ENCODE results near the gene CDH4.

Gene CDH4

DNA sequence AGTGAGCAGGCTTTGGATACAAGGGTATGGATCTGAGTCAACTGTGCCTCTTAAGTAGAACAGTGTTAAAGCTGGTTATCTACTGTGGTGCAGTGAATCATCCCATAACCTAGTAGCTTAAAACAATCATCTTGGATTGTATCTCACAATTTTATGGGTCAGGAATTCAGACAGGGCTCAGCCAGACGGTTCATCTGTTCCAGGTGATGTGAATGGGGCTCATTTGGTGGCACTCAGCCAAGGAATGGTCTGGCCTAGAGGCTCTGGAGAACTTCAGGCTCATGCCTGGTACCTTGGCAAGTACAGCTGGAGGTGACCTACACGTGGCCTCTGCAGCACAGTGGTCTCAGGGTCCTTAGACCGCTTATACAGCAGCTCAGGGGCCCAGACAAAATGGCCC is 11.2 kb upstream of the CDH4 start:
- H3K27me3 ChIP-seq (ENCODE audit: insufficient read depth, low read length): no peaks in the 10 kb centered on the region
- no peak overlapping the region for H2BK5ac ChIP-seq (ENCODE audit: low read depth, low read length, poor library complexity)
- no peak overlapping the region for H3K23ac ChIP-seq (ENCODE audit: low read length)
- no peaks in the 10 kb centered on the region for H3K79me2 ChIP-seq (ENCODE audit: control insufficient read depth, insufficient read depth, low read length, poor library complexity)
- H3K4me1 ChIP-seq (ENCODE audit: control insufficient read depth in 1 of 2, insufficient read depth in 2 of 2, low read length in 2 of 2): no peaks in the 10 kb centered on the region
- H3K18ac ChIP-seq (ENCODE audit: low read length): no peak overlapping the region
- H2BK120ac ChIP-seq (ENCODE audit: insufficient read depth, low read length, poor library complexity): no peak overlapping the region
- H3K36me3 ChIP-seq (ENCODE audit: control insufficient read depth in 1 of 2, insufficient read depth in 2 of 2, low read length in 2 of 2): no peaks in the 10 kb centered on the region
- H3K9me3 ChIP-seq (ENCODE audit: insufficient read depth, low read depth, low read length): peaks cover 20% of the 10 kb centered on the region
- H3K9ac ChIP-seq (ENCODE audit: low read length): no peak overlapping the region
- H4K12ac ChIP-seq (ENCODE audit: low read depth, low read length): no peak overlapping the region
- no peaks in the 10 kb centered on the region for H3K79me1 ChIP-seq (ENCODE audit: low read length)
- H3K27ac ChIP-seq (ENCODE audit: low read depth, low read length): no peak overlapping the region
- H4K8ac ChIP-seq (ENCODE audit: low read depth, low read length): no peak overlapping the region
- no peak overlapping the region for H3K14ac ChIP-seq (ENCODE audit: low read length)
- no peak overlapping the region for H3K4me2 ChIP-seq (ENCODE audit: low read length)
- H2AFZ ChIP-seq (ENCODE audit: insufficient read depth, low read length, poor library complexity): no peak overlapping the region
- no CpG with 5 or more reads among the region's 3 CpGs for WGBS (ENCODE audit: extremely low coverage, insufficient coverage, insufficient read length)
- no peak overlapping the region for H2BK12ac ChIP-seq (ENCODE audit: low read length)
- no peak overlapping the region for H2AK5ac ChIP-seq (ENCODE audit: low read length)
- no peak overlapping the region for H3K4ac ChIP-seq (ENCODE audit: low read depth, low read length)
- no peak for DNase-seq
- H3K4me3 ChIP-seq (ENCODE audit: low read depth, low read length): no peak overlapping the region
- H4K91ac ChIP-seq (ENCODE audit: low read depth, low read length): no peak overlapping the region

GRCh38 chr20:61244213-61244612 is 7.8 kb upstream of the CDH4 start:
- H4K8ac ChIP-seq (ENCODE audit: low read depth, low read length): no peak overlapping the region
- no peak overlapping the region for H3K4ac ChIP-seq (ENCODE audit: low read depth, low read length)
- no CpG with 5 or more reads among the region's 8 CpGs for WGBS (ENCODE audit: extremely low coverage, insufficient coverage, insufficient read length)
- H3K9me3 ChIP-seq (ENCODE audit: insufficient read depth, low read depth, low read length): peaks cover 15% of the 10 kb centered on the region
- H2AFZ ChIP-seq (ENCODE audit: insufficient read depth, low read length, poor library complexity): no peak overlapping the region
- no peaks in the 10 kb centered on the region for H3K36me3 ChIP-seq (ENCODE audit: control insufficient read depth in 1 of 2, insufficient read depth in 2 of 2, low read length in 2 of 2)
- no peaks in the 10 kb centered on the region for H3K4me1 ChIP-seq (ENCODE audit: control insufficient read depth in 1 of 2, insufficient read depth in 2 of 2, low read length in 2 of 2)
- H3K79me1 ChIP-seq (ENCODE audit: low read length): no peaks in the 10 kb centered on the region
- no peaks in the 10 kb centered on the region for H3K27me3 ChIP-seq (ENCODE audit: insufficient read depth, low read length)
- no peak overlapping the region for H2AK5ac ChIP-seq (ENCODE audit: low read length)
- H3K4me3 ChIP-seq (ENCODE audit: low read depth, low read length): no peak overlapping the region
- no peak overlapping the region for H3K23ac ChIP-seq (ENCODE audit: low read length)
- no peak overlapping the region for H3K27ac ChIP-seq (ENCODE audit: low read depth, low read length)
- H3K18ac ChIP-seq (ENCODE audit: low read length): no peak overlapping the region
- H2BK12ac ChIP-seq (ENCODE audit: low read length): no peak overlapping the region
- no peak overlapping the region for H3K14ac ChIP-seq (ENCODE audit: low read length)
- H2BK120ac ChIP-seq (ENCODE audit: insufficient read depth, low read length, poor library complexity): no peak overlapping the region
- DNase-seq: no peak
- H2BK5ac ChIP-seq (ENCODE audit: low read depth, low read length, poor library complexity): no peak overlapping the region
- no peak overlapping the region for H3K4me2 ChIP-seq (ENCODE audit: low read length)
- H3K9ac ChIP-seq (ENCODE audit: low read length): no peak overlapping the region
- H4K12ac ChIP-seq (ENCODE audit: low read depth, low read length): no peak overlapping the region
- H3K79me2 ChIP-seq (ENCODE audit: control insufficient read depth, insufficient read depth, low read length, poor library complexity): no peaks in the 10 kb centered on the region
- no peak overlapping the region for H4K91ac ChIP-seq (ENCODE audit: low read depth, low read length)

DNA sequence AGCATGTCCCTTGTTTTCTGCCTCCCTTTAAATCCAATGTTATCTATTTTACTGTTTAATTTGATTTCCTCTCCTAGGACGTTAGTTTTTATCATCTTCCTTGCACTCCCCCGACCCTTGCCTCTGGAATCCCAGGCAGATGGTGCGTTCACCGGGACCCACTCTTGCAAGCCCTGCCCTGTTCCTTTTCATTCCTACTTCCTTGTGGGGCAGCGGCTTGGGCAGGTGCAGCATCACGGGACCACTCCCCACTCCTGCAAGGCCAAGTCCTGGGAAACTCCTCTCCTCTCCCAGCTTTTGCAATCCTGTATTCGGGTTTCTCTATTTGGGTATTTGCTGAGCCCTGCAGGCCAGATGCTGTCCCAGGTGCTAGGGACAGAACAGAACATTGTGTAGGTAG is 5.8 kb upstream of the CDH4 start:
- H3K27me3 ChIP-seq (ENCODE audit: insufficient read depth, low read length): peaks cover 12% of the 10 kb centered on the region
- H4K12ac ChIP-seq (ENCODE audit: low read depth, low read length): no peak overlapping the region
- peaks cover 3% of the 10 kb centered on the region for H3K9me3 ChIP-seq (ENCODE audit: insufficient read depth, low read depth, low read length)
- no peak overlapping the region for H2AK5ac ChIP-seq (ENCODE audit: low read length)
- no peak overlapping the region for H4K8ac ChIP-seq (ENCODE audit: low read depth, low read length)
- H3K4ac ChIP-seq (ENCODE audit: low read depth, low read length): no peak overlapping the region
- no peaks in the 10 kb centered on the region for H3K4me1 ChIP-seq (ENCODE audit: control insufficient read depth in 1 of 2, insufficient read depth in 2 of 2, low read length in 2 of 2)
- no CpG with 5 or more reads among the region's 7 CpGs for WGBS (ENCODE audit: extremely low coverage, insufficient coverage, insufficient read length)
- H3K4me3 ChIP-seq (ENCODE audit: low read depth, low read length): no peak overlapping the region
- no peak overlapping the region for H4K91ac ChIP-seq (ENCODE audit: low read depth, low read length)
- no peak overlapping the region for H3K18ac ChIP-seq (ENCODE audit: low read length)
- no peak overlapping the region for H2BK120ac ChIP-seq (ENCODE audit: insufficient read depth, low read length, poor library complexity)
- no peak overlapping the region for H2BK5ac ChIP-seq (ENCODE audit: low read depth, low read length, poor library complexity)
- no peak overlapping the region for H2AFZ ChIP-seq (ENCODE audit: insufficient read depth, low read length, poor library complexity)
- no peak overlapping the region for H3K23ac ChIP-seq (ENCODE audit: low read length)
- no peaks in the 10 kb centered on the region for H3K79me1 ChIP-seq (ENCODE audit: low read length)
- DNase-seq: no peak
- H3K9ac ChIP-seq (ENCODE audit: low read length): no peak overlapping the region
- no peak overlapping the region for H3K27ac ChIP-seq (ENCODE audit: low read depth, low read length)
- no peaks in the 10 kb centered on the region for H3K36me3 ChIP-seq (ENCODE audit: control insufficient read depth in 1 of 2, insufficient read depth in 2 of 2, low read length in 2 of 2)
- no peak overlapping the region for H2BK12ac ChIP-seq (ENCODE audit: low read length)
- no peak overlapping the region for H3K4me2 ChIP-seq (ENCODE audit: low read length)
- no peaks in the 10 kb centered on the region for H3K79me2 ChIP-seq (ENCODE audit: control insufficient read depth, insufficient read depth, low read length, poor library complexity)
- H3K14ac ChIP-seq (ENCODE audit: low read length): no peak overlapping the region

- Histone ChIP-seq H2BK5ac (ENCODE audit: low read depth, low read length, poor library complexity) (no peak overlapping the region), H4K91ac (ENCODE audit: low read depth, low read length) (no peak overlapping the region), H3K9me3 (ENCODE audit: insufficient read depth, low read depth, low read length) (peaks cover 3% of the 10 kb centered on the region), H4K12ac (ENCODE audit: low read depth, low read length) (no peak overlapping the region), H2BK120ac (ENCODE audit: insufficient read depth, low read length, poor library complexity) (no peak overlapping the region), H3K27ac (ENCODE audit: low read depth, low read length) (no peak overlapping the region), H3K9ac (ENCODE audit: low read length) (no peak overlapping the region), H3K79me1 (ENCODE audit: low read length) (no peaks in the 10 kb centered on the region), H3K18ac (ENCODE audit: low read length) (no peak overlapping the region), H2BK12ac (ENCODE audit: low read length) (no peak overlapping the region), H3K4ac (ENCODE audit: low read depth, low read length) (no peak overlapping the region), H4K8ac (ENCODE audit: low read depth, low read length) (no peak overlapping the region), H3K79me2 (ENCODE audit: control insufficient read depth, insufficient read depth, low read length, poor library complexity) (no peaks in the 10 kb centered on the region), H2AFZ (ENCODE audit: insufficient read depth, low read length, poor library complexity) (no peak overlapping the region), H3K4me1 (ENCODE audit: control insufficient read depth in 1 of 2, insufficient read depth in 2 of 2, low read length in 2 of 2) (peaks cover 3 to 8% of the 10 kb centered on the region in 2 experiments), H3K4me2 (ENCODE audit: low read length) (no peak overlapping the region), H3K36me3 (ENCODE audit: control insufficient read depth in 1 of 2, insufficient read depth in 2 of 2, low read length in 2 of 2) (no peaks in the 10 kb centered on the region), H3K4me3 (ENCODE audit: low read depth, low read length) (no peak overlapping the region), H2AK5ac (ENCODE audit: low read length) (no peak overlapping the region), H3K23ac (ENCODE audit: low read length) (no peak overlapping the region), H3K14ac (ENCODE audit: low read length) (no peak overlapping the region), H3K27me3 (ENCODE audit: insufficient read depth, low read length) (peaks cover 41% of the 10 kb centered on the region)
- whole genome bisulfite sequencing (ENCODE audit: extremely low coverage, insufficient coverage, insufficient read length): no CpG with 5 or more reads among the region's 4 CpGs
- no peak for DNase-seq
Measured at GRCh38 chr20:61249626-61250025, 2.4 kb upstream of the CDH4 start.
